HEK293 (cell line): Measurements from ENCODE around the gene APBA1.

Source experiments
- CTCF ChIP-seq: fragments of 450-650 bp; formaldehyde crosslinking; IDR thresholded peaks from 2 replicates; pipeline ENCODE4 v1.5.1; 2016; ENCODE audit warnings: missing biosample characterization, missing genetic modification characterization
- ZNF26 ChIP-seq: fragments of 450-650 bp; formaldehyde crosslinking; IDR thresholded peaks from 2 replicates; pipeline ENCODE4 v1.5.1; 2016; ENCODE audit warnings: missing biosample characterization, missing genetic modification characterization
- ZNF404 ChIP-seq: fragments of 450-650 bp; formaldehyde crosslinking; IDR thresholded peaks from 2 replicates; pipeline ENCODE4 v1.5.1; 2017; ENCODE audit warnings: missing biosample characterization, missing genetic modification characterization
- ZNF704 ChIP-seq: fragments of 450-650 bp; formaldehyde crosslinking; IDR thresholded peaks from 2 replicates; pipeline ENCODE4 v1.5.1; 2016; ENCODE audit warnings: missing biosample characterization, missing genetic modification characterization
- TF ChIP-seq, protein P1 (sequence below): fragments of 450-650 bp; formaldehyde crosslinking; IDR thresholded peaks from 2 replicates; pipeline ENCODE4 v1.5.1; 2016; ENCODE audit warnings: missing biosample characterization, missing genetic modification characterization

DNA sequence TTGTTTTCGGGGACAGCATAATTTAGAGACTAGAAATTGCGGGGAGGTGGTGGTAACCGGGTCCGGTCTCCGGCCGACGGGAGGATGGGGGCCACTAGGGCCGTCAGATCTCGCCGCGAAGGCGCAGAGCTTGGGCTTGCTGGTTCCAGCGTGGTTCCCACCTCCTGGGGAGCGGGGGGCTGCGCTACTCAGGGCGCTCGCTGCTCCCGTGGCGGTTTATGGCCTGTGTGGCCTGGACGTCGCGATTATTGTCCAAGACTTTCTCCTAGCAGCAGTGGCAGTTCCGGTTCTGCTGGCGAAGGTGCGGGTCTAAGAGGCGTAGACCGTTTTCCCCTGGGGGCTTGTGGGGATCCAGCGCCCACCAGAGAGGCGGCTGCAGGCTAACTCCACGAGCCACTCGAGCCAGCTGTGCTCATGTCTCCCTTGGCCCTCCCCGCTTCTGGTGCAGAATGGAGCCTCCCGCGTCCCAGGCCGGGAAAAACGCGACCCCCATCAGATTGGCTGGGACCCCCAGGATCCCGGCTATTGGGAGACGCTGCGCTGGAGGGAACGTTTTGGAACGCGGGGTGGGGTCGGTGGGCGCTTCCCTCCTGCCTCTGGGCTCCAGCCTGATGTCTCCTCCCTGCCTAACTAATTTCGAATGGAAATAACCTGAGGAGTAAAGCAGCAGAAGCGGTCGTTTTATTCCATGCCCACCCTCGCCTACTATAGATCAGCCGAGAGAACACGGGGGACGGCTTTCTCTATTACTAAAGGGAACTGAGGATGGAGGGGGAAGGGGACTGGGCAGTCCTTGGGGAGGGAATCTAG is 260.0 kb downstream of the APBA1 start:
- TF ChIP-seq CTCF (tag by site-specific recombination) (no peak), ZNF404 (tag by site-specific recombination) (no peak), ZNF704 (tag by site-specific recombination) (no peak), ZNF26 (no peak)
- TF ChIP-seq, protein P1, sequence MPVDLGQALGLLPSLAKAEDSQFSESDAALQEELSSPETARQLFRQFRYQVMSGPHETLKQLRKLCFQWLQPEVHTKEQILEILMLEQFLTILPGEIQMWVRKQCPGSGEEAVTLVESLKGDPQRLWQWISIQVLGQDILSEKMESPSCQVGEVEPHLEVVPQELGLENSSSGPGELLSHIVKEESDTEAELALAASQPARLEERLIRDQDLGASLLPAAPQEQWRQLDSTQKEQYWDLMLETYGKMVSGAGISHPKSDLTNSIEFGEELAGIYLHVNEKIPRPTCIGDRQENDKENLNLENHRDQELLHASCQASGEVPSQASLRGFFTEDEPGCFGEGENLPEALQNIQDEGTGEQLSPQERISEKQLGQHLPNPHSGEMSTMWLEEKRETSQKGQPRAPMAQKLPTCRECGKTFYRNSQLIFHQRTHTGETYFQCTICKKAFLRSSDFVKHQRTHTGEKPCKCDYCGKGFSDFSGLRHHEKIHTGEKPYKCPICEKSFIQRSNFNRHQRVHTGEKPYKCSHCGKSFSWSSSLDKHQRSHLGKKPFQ (tag by site-specific recombination): no peak
